ENCODE measurements around the gene OR56A4. TPM values are rescaled to one million over a fixed set of nuclear protein-coding genes. Genes with fewer than 3 reads are reported as not detected.

The OR56A4 gene
- not detected in 5 replicates for total RNA-seq (2022; extraction: Qiagen RNA extraction)

GRCh38 chr11:6006846-6007245, at the start of gene OR56A4:
OR56A4 (minus strand) TSS chr11:6006946; CDS start chr11:6002992, 3,954 bp downstream.

GRCh38 chr11:6030708-6031405, 24.1 kb upstream of the OR56A4 start, which contains the start of gene OR56A1:
OR56A1 (minus strand) TSS chr11:6030758; CDS start chr11:6027692, 3,066 bp downstream.

GRCh38 chr11:5986885-5987284, 19.9 kb downstream of the OR56A4 start, which contains the start of gene OR52L1:
OR52L1 (minus strand) TSS chr11:5986985; CDS start chr11:5986930, 55 bp downstream.

GRCh38 chr11:5968394-5968793, 38.4 kb downstream of the OR56A4 start, which contains the start of gene OR56A5:
OR56A5 (minus strand) TSS chr11:5968494; CDS start chr11:5968494, 0 bp downstream.

Other genes with a start within 250 kb of the OR56A4 start
- not detected in 5 replicates for gene OR52N5, start 223.6 kb downstream of the OR56A4 start, total RNA-seq (2022; extraction: Qiagen RNA extraction)
- not detected in 5 replicates for gene OR52N1, start 215.7 kb downstream of the OR56A4 start, total RNA-seq (2022; extraction: Qiagen RNA extraction)
- gene OR52N2, start 198.0 kb downstream of the OR56A4 start, total RNA-seq (2022; extraction: Qiagen RNA extraction): not detected in 5 replicates
- not detected in 5 replicates for gene OR52E6, start 165.0 kb downstream of the OR56A4 start, total RNA-seq (2022; extraction: Qiagen RNA extraction)
- gene OR52E8, start 149.3 kb downstream of the OR56A4 start, total RNA-seq (2022; extraction: Qiagen RNA extraction): not detected in 5 replicates
- not detected in 5 replicates for gene OR52E4, start 126.3 kb downstream of the OR56A4 start, total RNA-seq (2022; extraction: Qiagen RNA extraction)
- not detected in 5 replicates for gene OR52E5, start 113.7 kb downstream of the OR56A4 start, total RNA-seq (2022; extraction: Qiagen RNA extraction)
- not detected in 5 replicates for gene OR56A3, start 64.7 kb downstream of the OR56A4 start, total RNA-seq (2022; extraction: Qiagen RNA extraction)
- gene OR56A5, start 38.5 kb downstream of the OR56A4 start, total RNA-seq (2022; extraction: Qiagen RNA extraction): not detected in 5 replicates
- gene OR52L1, start 20.0 kb downstream of the OR56A4 start, total RNA-seq (2022; extraction: Qiagen RNA extraction): not detected in 5 replicates
- not detected in 5 replicates for gene OR56A1, start 23.8 kb upstream of the OR56A4 start, total RNA-seq (2022; extraction: Qiagen RNA extraction)
- gene OR56B4, start 100.7 kb upstream of the OR56A4 start, total RNA-seq (2022; extraction: Qiagen RNA extraction): not detected in 5 replicates
- not detected in 5 replicates for gene OR52B2, start 163.4 kb upstream of the OR56A4 start, total RNA-seq (2022; extraction: Qiagen RNA extraction)
- gene OR52W1, start 192.3 kb upstream of the OR56A4 start, total RNA-seq (2022; extraction: Qiagen RNA extraction): not detected in 5 replicates
- not detected in 5 replicates for gene C11orf42, start 198.6 kb upstream of the OR56A4 start, total RNA-seq (2022; extraction: Qiagen RNA extraction)
- gene FHIP1B, start 227.7 kb upstream of the OR56A4 start, total RNA-seq (2022; extraction: Qiagen RNA extraction): 14.6 to 20.3 TPM (median 16.2 TPM) in 5 replicates
- gene CNGA4, start 232.1 kb upstream of the OR56A4 start, total RNA-seq (2022; extraction: Qiagen RNA extraction): 0.05 to 0.10 TPM (median 0.07 TPM) in 4 of 5 replicates, not detected in the other